Osteoblast (primary cell): Measurements from ENCODE around the gene CMIP. TPM values are rescaled to one million over a fixed set of nuclear protein-coding genes. Genes with fewer than 3 reads are reported as not detected.
"Not testable (repeated sequence)": the region's sequence is repeated elsewhere in the genome, so short reads cannot be mapped to it uniquely, and the experiment has no call there.

Experiments
- DNase-seq: peaks from one replicate; pipeline ENCODE4 v3.0.0; 2011; ENCODE audit warnings: low spot score, mixed read lengths; ENCODE audit not compliant: insufficient read length; ENCODE audit errors: missing footprints
- H2AFZ ChIP-seq: 2 replicates; pipeline ENCODE4 v1.6.0; 2011; ENCODE audit warnings: mild to moderate bottlenecking, low read length
- H3K27ac ChIP-seq: 2 replicates; pipeline ENCODE4 v1.5.1; 2011; ENCODE audit warnings: mild to moderate bottlenecking, low read depth, low read length, moderate library complexity
- H3K27me3 ChIP-seq: 2 replicates; pipeline ENCODE4 v1.6.0; 2012; ENCODE audit warnings: mild to moderate bottlenecking, control low read depth, inconsistent platforms, low read length, moderate library complexity; ENCODE audit not compliant: insufficient read depth
- H3K36me3 ChIP-seq: 2 replicates; pipeline ENCODE4 v1.5.1; 2011; ENCODE audit warnings: mild to moderate bottlenecking, low read length, control low read depth, moderate library complexity; ENCODE audit not compliant: insufficient read depth
- H3K4me1 ChIP-seq: 2 replicates; pipeline ENCODE4 v1.5.1; 2011; ENCODE audit warnings: mild to moderate bottlenecking, low read length, control low read depth, moderate library complexity; ENCODE audit not compliant: insufficient read depth
- H3K4me2 ChIP-seq: 2 replicates; pipeline ENCODE4 v1.6.0; 2011; ENCODE audit warnings: mild to moderate bottlenecking, low read length; ENCODE audit not compliant: insufficient read depth
- H3K4me3 ChIP-seq: fragments of 200-600 bp; sonication (generic); 3 replicates; pipeline ENCODE4 v1.5.1; 2012; ENCODE audit warnings: mild to moderate bottlenecking, low read length, inconsistent platforms; ENCODE audit not compliant: insufficient read depth
- H3K79me2 ChIP-seq: 2 replicates; pipeline ENCODE4 v1.6.0; 2012; ENCODE audit warnings: mild to moderate bottlenecking, low read length, control low read depth, inconsistent platforms; ENCODE audit not compliant: insufficient read depth
- H3K9me3 ChIP-seq: 2 replicates; pipeline ENCODE4 v1.5.1; 2011; ENCODE audit warnings: low read depth, low read length, control low read depth
- H4K20me1 ChIP-seq: 2 replicates; pipeline ENCODE4 v1.6.0; 2012; ENCODE audit warnings: mild to moderate bottlenecking, low read length, control low read depth; ENCODE audit not compliant: insufficient read depth
- CTCF ChIP-seq: IDR thresholded peaks from 2 replicates; pipeline ENCODE4 v1.5.1; 2011; ENCODE audit warnings: mild to moderate bottlenecking, low read depth, low read length, moderate library complexity; ENCODE audit errors: extremely low read depth
- total RNA-seq: library from RNA; depleted of rRNA; stranded (reverse); fragments of >200 nt; gene quantifications from 2 replicates; pipeline ENCODE4 v1.2.3, GENCODE V29; 2012

CMIP gene
- total RNA-seq, 1 donor, result 8.3 TPM

GRCh38 chr16:81688182-81688581, 243.6 kb downstream of the CMIP start:
- Histone ChIP-seq H3K9me3 (no peaks in the 10 kb centered on the region), H2AFZ (no peak overlapping the region), H3K4me1 (peaks cover under 1% of the 10 kb centered on the region), H3K27me3 (no peaks in the 10 kb centered on the region), H3K4me3 (no peak overlapping the region), H3K4me2 (no peak overlapping the region), H4K20me1 (no peaks in the 10 kb centered on the region), H3K27ac (no peak overlapping the region), H3K36me3 (peaks cover 7% of the 10 kb centered on the region), H3K79me2 (no peaks in the 10 kb centered on the region)
- no peak for TF ChIP-seq CTCF
- DNase-seq, result no peak

- not testable (repeated sequence) for H3K9me3 ChIP-seq, DNase-seq, H3K36me3 ChIP-seq, H3K79me2 ChIP-seq, H2AFZ ChIP-seq, H3K4me2 ChIP-seq, H3K4me1 ChIP-seq, H3K27me3 ChIP-seq, H4K20me1 ChIP-seq, H3K4me3 ChIP-seq, H3K27ac ChIP-seq
Observed at GRCh38 chr16:81688839-81689238, 244.2 kb downstream of the CMIP start.

GRCh38 chr16:81692021-81692420, 247.4 kb downstream of the CMIP start:
- no peak for TF ChIP-seq CTCF
- no peaks in the 10 kb centered on the region for H3K27me3 ChIP-seq
- H4K20me1 ChIP-seq, result no peaks in the 10 kb centered on the region
- no peak for DNase-seq
- no peak overlapping the region for H3K4me3 ChIP-seq
- no peaks in the 10 kb centered on the region for H3K9me3 ChIP-seq
- peaks cover 9% of the 10 kb centered on the region for H3K36me3 ChIP-seq
- H3K4me1 ChIP-seq, result peaks cover 12% of the 10 kb centered on the region
- no peak overlapping the region for H3K4me2 ChIP-seq
- H3K79me2 ChIP-seq, result no peaks in the 10 kb centered on the region
- no peak overlapping the region for H2AFZ ChIP-seq
- no peak overlapping the region for H3K27ac ChIP-seq

GRCh38 chr16:81692571-81692970, 248.0 kb downstream of the CMIP start:
- Histone ChIP-seq H3K79me2 (no peaks in the 10 kb centered on the region), H3K4me3 (no peak overlapping the region), H4K20me1 (no peaks in the 10 kb centered on the region), H3K4me1 (peaks cover 12% of the 10 kb centered on the region), H3K27ac (no peak overlapping the region), H3K27me3 (no peaks in the 10 kb centered on the region), H3K4me2 (no peak overlapping the region), H2AFZ (no peak overlapping the region), H3K36me3 (peaks cover 9% of the 10 kb centered on the region), H3K9me3 (no peaks in the 10 kb centered on the region)
- TF ChIP-seq CTCF, result no peak
- DNase-seq, result no peak
